Measurements from ENCODE around the gene LRRN1. TPM values are rescaled to one million over a fixed set of nuclear protein-coding genes. Genes with fewer than 3 reads are reported as not detected.
A peak's percentile ranks its signal among the peaks of the same experiment; 100 is the strongest.

The LRRN1 gene
- total and polyA plus RNA-seq, 2 of the 4 experiments (the other 2 are of a cell fraction), result 0.18 to 0.41 TPM

DNA sequence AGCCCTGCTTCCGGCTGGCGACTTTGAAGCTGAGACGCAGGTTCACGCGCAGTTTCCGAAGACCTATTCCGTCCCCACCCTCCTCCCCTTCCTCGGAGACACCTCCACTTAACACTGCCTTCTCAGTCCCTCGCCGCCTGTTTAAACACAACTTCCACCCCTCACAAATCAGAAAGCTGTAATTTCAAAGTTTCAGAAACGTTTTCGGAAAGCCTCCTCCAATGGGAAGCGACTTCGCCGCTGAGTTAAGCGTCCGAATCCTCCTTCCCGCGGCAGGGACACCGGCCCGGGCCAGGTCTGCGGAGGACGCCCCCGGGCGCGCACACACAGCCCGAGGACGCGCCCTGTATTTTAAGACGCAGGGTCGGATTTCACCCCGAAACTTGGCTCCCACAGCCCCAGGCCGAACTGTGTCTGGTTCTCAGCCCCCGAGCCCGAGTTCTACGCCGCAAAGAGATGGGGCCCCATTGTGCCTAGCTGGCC, 559 bp upstream of the LRRN1 start:
- Histone ChIP-seq H3K4me2 (ENCODE audit: low read depth, low read length) (no peak overlapping the region), H3K4me3 (ENCODE audit: insufficient read depth, low read depth, low read length) (peak overlapping the region; percentile 7; the same call in 1 of the 2 replicates), H3K27ac (ENCODE audit: insufficient read depth, low read length) (no peak overlapping the region), H2BK15ac (ENCODE audit: low read depth, low read length) (no peak overlapping the region), H3K9ac (ENCODE audit: low read depth, low read length) (no peak overlapping the region), H4K8ac (ENCODE audit: low read depth in 2 of 2, low read length in 2 of 2) (no peak overlapping the region), H3K23ac (ENCODE audit: low read depth, low read length) (no peak overlapping the region), H2BK5ac (ENCODE audit: low read depth, low read length, poor library complexity, severe bottlenecking) (no peak overlapping the region), H3K14ac (replicated peaks; ENCODE audit: low read depth, low read length) (no peak overlapping the region), H3K27me3 (ENCODE audit: control insufficient read depth, insufficient read depth, low read length) (no peaks in the 10 kb centered on the region; the same call in 1 of the 2 replicates), H2BK120ac (ENCODE audit: low read depth, low read length) (no peak overlapping the region), H2AK9ac (replicated peaks; ENCODE audit: low read depth, low read length, poor library complexity) (no peak overlapping the region), H2AK5ac (ENCODE audit: low read depth, low read length) (no peak overlapping the region), H3K9me3 (ENCODE audit: control insufficient read depth, insufficient read depth, low read length) (0 out of 2 replicates have a peak, but pooled peaks cover 3% of the 10 kb centered on the region), H3K18ac (ENCODE audit: low read depth, low read length) (no peak overlapping the region), H2AFZ (replicated peaks; ENCODE audit: low read length, poor library complexity) (peak overlapping the region; percentile 11), H4K5ac (ENCODE audit: low read depth, low read length) (no peak overlapping the region), H3K4me1 (ENCODE audit: control insufficient read depth, insufficient read depth, low read length) (no peaks in the 10 kb centered on the region), H4K91ac (ENCODE audit: insufficient read depth, low read depth, low read length) (no peak overlapping the region), H2BK20ac (ENCODE audit: low read depth, low read length) (no peak overlapping the region), H3K4ac (ENCODE audit: low read depth, low read length) (no peak overlapping the region), H4K20me1 (ENCODE audit: insufficient read depth, low read length) (no peaks in the 10 kb centered on the region), H3K56ac (ENCODE audit: extremely low read depth, insufficient read depth, low read length) (no peak overlapping the region), H3K9me1 (ENCODE audit: insufficient read depth, low read length) (no peaks in the 10 kb centered on the region), H3K36me3 (ENCODE audit: control insufficient read depth, insufficient read depth, low read length) (no peaks in the 10 kb centered on the region), H3K79me1 (ENCODE audit: low read depth in 1 of 2, low read length in 2 of 2) (no peaks in the 10 kb centered on the region)
- CTCF ChIA-PET, result no interaction called here
- no peak for DNase-seq
- in situ Hi-C loops (cut with MboI; ENCODE audit: low sequenced_read_pairs), result no loop called here
- dilution Hi-C loops (cut with HindIII; ENCODE audit: low sequenced_read_pairs, unreplicated experiment), result no loop called here
- intact Hi-C loops (cut with micrococcal nuclease), result no loop called here
- 7% methylated on average over 17 of the region's 37 CpGs; no CpG with 5 or more reads in 1 of the 2 experiments for WGBS, 2 experiments (ENCODE audit: extremely low coverage in 2 of 2, insufficient read length in 1 of 2)
- no peak for ATAC-seq (ENCODE audit: low read depth)
- no TSS peak for BruUV-seq (replicated peaks)
- POLR2A ChIA-PET (ENCODE audit: unreplicated experiment), result no interaction called here
- TF ChIP-seq POLR2A (IDR thresholded peaks at IDR 0.05; ENCODE audit: low read depth, low read length), result no peak
- TF ChIP-seq CHD1 (IDR thresholded peaks at IDR 0.05; ENCODE audit: low read depth, low read length), result no peak
- TF ChIP-seq NFE2L2 (IDR thresholded peaks at IDR 0.05; ENCODE audit: low read depth, low read length), result no peak
- no peak for TF ChIP-seq RFX5 (IDR thresholded peaks at IDR 0.05; ENCODE audit: low read depth, low read length)
- no peak for TF ChIP-seq BHLHE40 (IDR thresholded peaks at IDR 0.05; ENCODE audit: low read depth, low read length)
- TF ChIP-seq, protein P1, sequence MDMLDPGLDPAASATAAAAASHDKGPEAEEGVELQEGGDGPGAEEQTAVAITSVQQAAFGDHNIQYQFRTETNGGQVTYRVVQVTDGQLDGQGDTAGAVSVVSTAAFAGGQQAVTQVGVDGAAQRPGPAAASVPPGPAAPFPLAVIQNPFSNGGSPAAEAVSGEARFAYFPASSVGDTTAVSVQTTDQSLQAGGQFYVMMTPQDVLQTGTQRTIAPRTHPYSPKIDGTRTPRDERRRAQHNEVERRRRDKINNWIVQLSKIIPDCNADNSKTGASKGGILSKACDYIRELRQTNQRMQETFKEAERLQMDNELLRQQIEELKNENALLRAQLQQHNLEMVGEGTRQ (IDR thresholded peaks at IDR 0.05; ENCODE audit: low read depth, low read length), result no peak
- TF ChIP-seq RAD21 (IDR thresholded peaks at IDR 0.05; ENCODE audit: low read length), result no peak
- no peak for TF ChIP-seq CEBPB (IDR thresholded peaks at IDR 0.05; ENCODE audit: low read depth, low read length)
- no peak for TF ChIP-seq RCOR1 (IDR thresholded peaks at IDR 0.05; ENCODE audit: insufficient replicate concordance, low read length)

All from IMR-90 (cell line).